Measurements from ENCODE around the gene PLEKHG5. TPM values are rescaled to one million over a fixed set of nuclear protein-coding genes. Genes with fewer than 3 reads are reported as not detected.
A peak's percentile ranks its signal among the peaks of the same experiment; 100 is the strongest.
"Not testable (repeated sequence)": the region's sequence is repeated elsewhere in the genome, so short reads cannot be mapped to it uniquely, and the experiment has no call there.

Gene PLEKHG5
- total RNA-seq, 2 experiments from 2014 or later = 5.0 to 6.1 TPM

DNA sequence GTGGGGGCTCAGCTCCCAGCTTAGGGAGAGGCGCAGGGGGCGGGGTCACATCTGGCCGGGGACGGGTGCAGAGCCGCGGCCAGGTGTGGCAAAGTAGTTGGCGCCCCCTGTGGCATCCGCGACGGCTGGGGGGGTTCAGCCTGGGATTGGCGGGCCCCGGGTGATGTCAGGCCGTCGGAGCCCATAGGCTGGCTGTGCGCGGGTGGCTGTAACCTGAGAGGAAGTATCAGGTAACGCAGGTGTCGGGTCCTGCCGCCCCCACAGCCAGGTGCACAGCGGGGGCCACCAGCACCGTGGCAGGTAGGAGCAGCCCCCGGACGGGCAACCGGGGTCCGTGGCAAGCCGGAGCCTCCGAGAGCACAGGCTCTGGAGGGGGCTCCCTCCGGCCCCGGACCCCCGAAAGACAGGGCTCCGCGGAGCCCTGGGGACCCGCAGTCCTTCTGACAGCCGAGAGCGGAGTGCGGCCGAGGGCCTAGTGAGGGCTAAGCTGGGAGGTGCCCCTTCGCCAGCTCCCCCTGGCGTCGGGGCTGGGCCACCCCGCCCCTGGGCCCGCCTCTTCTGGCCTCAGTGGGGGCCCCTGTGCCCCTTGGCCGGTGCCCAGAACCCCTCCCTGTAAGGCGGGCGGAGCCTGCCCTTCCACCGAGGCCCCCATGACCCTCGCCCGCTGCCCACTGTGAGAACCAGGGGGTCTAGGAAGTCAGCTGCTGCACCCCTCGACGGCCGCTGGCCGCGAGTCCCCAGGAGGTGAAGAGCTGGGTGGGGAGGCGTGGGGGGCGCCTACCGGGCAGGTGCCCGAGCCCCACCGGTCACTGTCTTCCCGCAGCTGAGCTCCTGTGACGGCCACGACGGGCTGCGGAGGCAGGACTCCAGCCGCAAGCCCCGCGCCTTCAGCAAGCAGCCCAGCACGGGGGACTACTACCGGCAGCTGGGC is 43.4 kb downstream of the PLEKHG5 start:
- Mint-ChIP-seq H3K9me3 (no peaks in the 10 kb centered on the region), H3K4me1 (ENCODE audit: low read depth) (peaks cover 36% of the 10 kb centered on the region), H3K36me3 (ENCODE audit: low read depth) (no peaks in the 10 kb centered on the region), H3K27me3 (peaks cover 53% of the 10 kb centered on the region), H3K4me3 (peak overlapping the region; percentile 69), H3K27ac (no peak overlapping the region)
- POLR2A ChIA-PET = interaction anchor here (1.7 to 7.2 kb wide), 3 partner anchors 8 to 17 kb away, joined by 5 to 61 read pairs (median 40); partner anchors contain the start of gene TNFRSF25
- Histone ChIP-seq H3K4me1 (ENCODE audit: insufficient read depth, low read length) (peaks cover 45% of the 10 kb centered on the region), H3K27ac (ENCODE audit: low read depth in 1 of 2, low read length in 2 of 2) (no peak overlapping the region), H3K9me3 (ENCODE audit: control insufficient read depth in 1 of 2, insufficient read depth in 1 of 2, low read length in 2 of 2) (peaks cover 0 to 16% of the 10 kb centered on the region in 2 experiments), H3K36me3 (ENCODE audit: insufficient read depth, low read length) (no peaks in the 10 kb centered on the region), H3K4me3 (ENCODE audit: low read length) (peak overlapping the region; percentile 45), H3K27me3 (ENCODE audit: control insufficient read depth in 1 of 2, insufficient read depth in 2 of 2, low read length in 2 of 2) (peaks cover 42 to 53% of the 10 kb centered on the region in 2 experiments)
- DNase-seq (peak in 11 of 14 experiments; percentile 34 to 80 (median 61)), ATAC-seq (ENCODE audit: poor library complexity) (peak; percentile 59)
- intact Hi-C loops (cut with DNase I, micrococcal nuclease) = no loop called here
- CTCF ChIA-PET = interaction anchor here (0.8 to 5.1 kb wide), 9 partner anchors 8 to 90 kb away, joined by 3 to 34 read pairs (median 4); partner anchors contain the start of gene TNFRSF25
- TF ChIP-seq, protein P1, sequence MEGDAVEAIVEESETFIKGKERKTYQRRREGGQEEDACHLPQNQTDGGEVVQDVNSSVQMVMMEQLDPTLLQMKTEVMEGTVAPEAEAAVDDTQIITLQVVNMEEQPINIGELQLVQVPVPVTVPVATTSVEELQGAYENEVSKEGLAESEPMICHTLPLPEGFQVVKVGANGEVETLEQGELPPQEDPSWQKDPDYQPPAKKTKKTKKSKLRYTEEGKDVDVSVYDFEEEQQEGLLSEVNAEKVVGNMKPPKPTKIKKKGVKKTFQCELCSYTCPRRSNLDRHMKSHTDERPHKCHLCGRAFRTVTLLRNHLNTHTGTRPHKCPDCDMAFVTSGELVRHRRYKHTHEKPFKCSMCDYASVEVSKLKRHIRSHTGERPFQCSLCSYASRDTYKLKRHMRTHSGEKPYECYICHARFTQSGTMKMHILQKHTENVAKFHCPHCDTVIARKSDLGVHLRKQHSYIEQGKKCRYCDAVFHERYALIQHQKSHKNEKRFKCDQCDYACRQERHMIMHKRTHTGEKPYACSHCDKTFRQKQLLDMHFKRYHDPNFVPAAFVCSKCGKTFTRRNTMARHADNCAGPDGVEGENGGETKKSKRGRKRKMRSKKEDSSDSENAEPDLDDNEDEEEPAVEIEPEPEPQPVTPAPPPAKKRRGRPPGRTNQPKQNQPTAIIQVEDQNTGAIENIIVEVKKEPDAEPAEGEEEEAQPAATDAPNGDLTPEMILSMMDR (IDR thresholded peaks at IDR 0.05) = no peak

DNA sequence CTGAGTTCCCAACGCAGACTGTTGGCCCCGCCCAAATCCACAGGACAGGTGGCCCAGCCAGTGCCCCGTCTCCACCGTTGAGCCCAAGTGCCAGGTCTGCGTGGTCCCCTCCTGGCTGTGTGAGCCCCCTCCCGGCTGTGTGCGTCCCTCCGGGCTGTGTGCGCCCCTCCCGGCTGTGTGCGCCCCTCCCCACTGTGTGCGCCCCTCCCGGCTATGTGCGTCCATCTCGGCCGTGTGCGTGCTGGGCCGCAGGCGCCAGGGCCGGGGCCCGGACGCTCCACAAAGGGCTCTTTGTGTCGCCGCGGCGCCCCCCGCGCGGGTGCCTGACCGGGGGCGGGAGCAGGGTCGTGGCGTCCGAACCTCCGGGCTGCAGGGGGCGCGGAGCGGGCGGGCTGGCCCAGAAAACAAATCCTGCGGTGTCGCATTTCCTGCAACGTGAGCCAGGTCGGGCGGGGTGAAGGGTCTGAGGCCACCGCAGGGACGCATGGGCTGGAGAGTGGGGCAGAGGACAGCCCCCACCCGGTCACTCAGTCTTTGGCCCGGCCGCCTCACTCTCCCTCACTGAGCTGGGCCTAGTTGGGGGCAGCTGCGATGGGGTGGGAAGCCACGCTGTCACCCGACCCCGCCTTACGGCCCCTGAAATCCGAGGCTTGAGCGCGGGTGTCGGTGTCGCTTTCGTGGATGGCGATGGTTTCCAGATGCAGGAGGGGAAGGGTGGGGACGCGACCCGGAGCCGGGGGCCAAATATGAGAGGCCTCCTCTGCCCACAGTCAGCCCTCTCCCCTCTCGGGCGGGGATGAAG is 44.2 kb downstream of the PLEKHG5 start:
- no peaks in the 10 kb centered on the region for H3K36me3 ChIP-seq (ENCODE audit: insufficient read depth, low read length)
- peaks cover 42 to 53% of the 10 kb centered on the region in 2 experiments for H3K27me3 ChIP-seq (ENCODE audit: control insufficient read depth in 1 of 2, insufficient read depth in 2 of 2, low read length in 2 of 2)
- no peaks in the 10 kb centered on the region for H3K9me3 Mint-ChIP-seq
- peaks cover 0 to 16% of the 10 kb centered on the region in 2 experiments for H3K9me3 ChIP-seq (ENCODE audit: control insufficient read depth in 1 of 2, insufficient read depth in 1 of 2, low read length in 2 of 2)
- no peaks in the 10 kb centered on the region for H3K36me3 Mint-ChIP-seq (ENCODE audit: low read depth)
- H3K4me1 Mint-ChIP-seq (ENCODE audit: low read depth) = peaks cover 34% of the 10 kb centered on the region
- peak overlapping the region; percentile 45 for H3K4me3 ChIP-seq (ENCODE audit: low read length)
- ChIA-PET POLR2A (interaction anchor here (0.6 to 7.2 kb wide), 3 partner anchors 13 to 45 kb away, joined by 3 to 61 read pairs (median 40); partner anchors contain the start of gene TNFRSF25), CTCF (interaction anchor here (0.8 to 5.1 kb wide), 6 partner anchors 9 to 26 kb away, joined by 3 to 34 read pairs (median 8); partner anchors contain the start of gene TNFRSF25)
- intact Hi-C loops (cut with DNase I, micrococcal nuclease) = no loop called here
- no peak overlapping the region for H3K27ac Mint-ChIP-seq
- H3K4me1 ChIP-seq (ENCODE audit: insufficient read depth, low read length) = peaks cover 45% of the 10 kb centered on the region
- ATAC-seq (ENCODE audit: poor library complexity) (peak; percentile 10), DNase-seq (peak in 2 of 14 experiments; percentile 30 to 42)
- H3K27me3 Mint-ChIP-seq = peaks cover 49% of the 10 kb centered on the region
- H3K27ac ChIP-seq (ENCODE audit: low read depth in 1 of 2, low read length in 2 of 2) = no peak overlapping the region
- TF ChIP-seq, protein P1 (IDR thresholded peaks at IDR 0.05) = no peak
- H3K4me3 Mint-ChIP-seq = peak overlapping the region; percentile 69

- Histone ChIP-seq H3K27me3 (ENCODE audit: control insufficient read depth in 1 of 2, insufficient read depth in 2 of 2, low read length in 2 of 2) (peaks cover 42 to 54% of the 10 kb centered on the region in 2 experiments), H3K9me3 (ENCODE audit: control insufficient read depth in 1 of 2, insufficient read depth in 1 of 2, low read length in 2 of 2) (peaks cover 0 to 18% of the 10 kb centered on the region in 2 experiments), H3K4me3 (ENCODE audit: low read length) (peak overlapping the region; percentile 22), H3K36me3 (ENCODE audit: insufficient read depth, low read length) (no peaks in the 10 kb centered on the region), H3K27ac (ENCODE audit: low read depth in 1 of 2, low read length in 2 of 2) (no peak overlapping the region), H3K4me1 (ENCODE audit: insufficient read depth, low read length) (peaks cover 45% of the 10 kb centered on the region)
- TF ChIP-seq, protein P1 (IDR thresholded peaks at IDR 0.05) = no peak
- H3K9me3 Mint-ChIP-seq = no peaks in the 10 kb centered on the region
- intact Hi-C loops (cut with DNase I, micrococcal nuclease) = no loop called here
- no peak overlapping the region for H3K27ac Mint-ChIP-seq
- DNase-seq = no peak
- no peaks in the 10 kb centered on the region for H3K36me3 Mint-ChIP-seq (ENCODE audit: low read depth)
- ChIA-PET CTCF (interaction anchor here (1.2 to 5.1 kb wide), 3 partner anchors 18 to 26 kb away, joined by 4 to 34 read pairs (median 13); partner anchors contain the start of gene TNFRSF25), POLR2A (interaction anchor here (6.4 to 7.2 kb wide), 2 partner anchors 13 to 18 kb away, joined by 40 to 61 read pairs; partner anchors contain the start of gene TNFRSF25)
- peaks cover 50% of the 10 kb centered on the region for H3K27me3 Mint-ChIP-seq
- H3K4me3 Mint-ChIP-seq = peak overlapping the region; percentile 38
- no peak for ATAC-seq (ENCODE audit: poor library complexity)
- peaks cover 34% of the 10 kb centered on the region for H3K4me1 Mint-ChIP-seq (ENCODE audit: low read depth)
Measured at GRCh38 chr1:6446665-6447015, 44.8 kb downstream of the PLEKHG5 start.

DNA sequence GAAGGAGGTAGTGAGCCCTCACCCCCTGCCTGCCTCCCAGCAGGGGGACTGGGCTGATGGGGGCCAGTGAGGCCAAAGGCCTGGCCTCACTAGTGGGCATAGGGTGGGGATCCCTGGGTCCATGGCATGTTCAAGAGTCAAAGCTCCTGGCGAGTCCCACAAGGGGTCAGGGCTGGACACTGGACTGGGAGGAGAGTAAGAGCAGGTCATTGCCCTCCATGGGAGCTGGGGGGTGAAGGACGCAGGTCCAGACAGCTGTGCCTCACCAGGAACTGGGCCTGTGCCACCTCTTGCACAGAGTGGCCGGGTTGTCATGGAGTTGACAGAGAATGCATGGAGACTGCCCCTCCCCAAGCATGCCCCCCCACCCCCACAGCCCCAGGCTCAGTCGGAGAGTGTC is 45.5 kb downstream of the PLEKHG5 start:
- Histone ChIP-seq H3K9me3 (ENCODE audit: control insufficient read depth in 1 of 2, insufficient read depth in 1 of 2, low read length in 2 of 2) (peaks cover 0 to 22% of the 10 kb centered on the region in 2 experiments), H3K4me1 (ENCODE audit: insufficient read depth, low read length) (peaks cover 48% of the 10 kb centered on the region), H3K27me3 (ENCODE audit: control insufficient read depth in 1 of 2, insufficient read depth in 2 of 2, low read length in 2 of 2) (peaks cover 44 to 57% of the 10 kb centered on the region in 2 experiments)
- H3K27ac ChIP-seq (ENCODE audit: low read depth in 1 of 2, low read length in 2 of 2); H3K36me3 Mint-ChIP-seq (ENCODE audit: low read depth); H3K4me3 ChIP-seq (ENCODE audit: low read length); H3K36me3 ChIP-seq (ENCODE audit: insufficient read depth, low read length); ATAC-seq (ENCODE audit: poor library complexity); H3K27ac Mint-ChIP-seq; H3K4me3 Mint-ChIP-seq; intact Hi-C loops (cut with DNase I, micrococcal nuclease); DNase-seq; H3K9me3 Mint-ChIP-seq: not testable (repeated sequence)
- POLR2A ChIA-PET = interaction anchor here (7.2 kb wide), 1 partner anchor 14 kb away, joined by 61 read pairs; no protein-coding TSS in a partner anchor
- H3K4me1 Mint-ChIP-seq (ENCODE audit: low read depth) = peaks cover 34% of the 10 kb centered on the region
- peaks cover 53% of the 10 kb centered on the region for H3K27me3 Mint-ChIP-seq
- CTCF ChIA-PET = interaction anchor here (0.6 to 5.1 kb wide), 2 partner anchors 14 to 18 kb away, joined by 3 to 34 read pairs; partner anchors contain the start of gene TNFRSF25

All from CD4-positive, alpha-beta T cell (primary cell).